Measurements from ENCODE around the gene PRF1.

PRF1 gene

DNA sequence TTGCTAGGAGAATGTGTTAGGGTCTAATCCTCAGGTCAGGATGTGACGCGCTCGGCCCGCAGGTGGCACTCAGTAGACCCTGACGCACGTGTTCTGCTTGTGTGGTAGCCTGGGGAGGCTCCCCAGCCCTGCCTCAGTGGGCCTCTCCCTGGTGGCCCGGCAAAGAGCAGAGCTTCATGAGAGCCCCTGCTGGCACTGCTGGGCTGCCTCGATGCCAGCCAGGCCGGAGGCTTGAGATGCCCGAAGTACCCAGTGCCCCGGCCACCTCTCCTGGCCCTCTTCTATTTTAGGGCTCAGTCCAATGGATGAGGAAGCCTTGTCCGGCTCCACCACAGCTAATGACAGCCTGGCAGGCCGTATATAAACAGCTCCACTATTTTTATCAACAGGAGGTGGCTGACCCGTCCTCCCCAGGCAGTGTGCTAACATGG lies 42.0 kb downstream of the PRF1 start:
- no peak for DNase-seq (ENCODE audit: low read depth in 2 of 2)

DNA sequence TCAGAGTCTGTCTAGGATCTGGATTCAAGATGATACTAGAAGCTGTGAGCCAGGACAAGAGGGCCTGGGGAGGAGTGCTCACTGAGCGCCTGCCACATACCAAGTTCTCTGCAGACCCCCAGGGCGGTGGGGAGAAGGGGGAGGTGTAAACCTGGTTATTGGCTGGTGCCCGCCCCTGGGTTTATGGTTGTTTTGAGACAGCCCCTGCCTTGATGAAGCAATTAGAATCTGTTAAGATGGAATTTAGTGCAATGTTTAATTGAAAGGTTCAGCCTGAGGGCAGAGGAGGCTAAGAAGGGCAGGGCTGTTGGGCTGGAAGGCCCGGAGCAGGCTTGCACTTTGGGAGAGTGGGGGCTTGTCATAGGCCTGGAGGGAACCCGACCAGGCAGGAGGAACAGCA lies 42.7 kb downstream of the PRF1 start:
- no peak for DNase-seq (ENCODE audit: low read depth in 2 of 2)

GRCh38 chr10:70558871-70559810 lies 43.4 kb downstream of the PRF1 start:
- peak; percentile 57 to 69 for DNase-seq (ENCODE audit: low read depth in 2 of 2)

GRCh38 chr10:70558295-70558694 lies 44.2 kb downstream of the PRF1 start:
- no peak for DNase-seq (ENCODE audit: low read depth in 2 of 2)

DNA sequence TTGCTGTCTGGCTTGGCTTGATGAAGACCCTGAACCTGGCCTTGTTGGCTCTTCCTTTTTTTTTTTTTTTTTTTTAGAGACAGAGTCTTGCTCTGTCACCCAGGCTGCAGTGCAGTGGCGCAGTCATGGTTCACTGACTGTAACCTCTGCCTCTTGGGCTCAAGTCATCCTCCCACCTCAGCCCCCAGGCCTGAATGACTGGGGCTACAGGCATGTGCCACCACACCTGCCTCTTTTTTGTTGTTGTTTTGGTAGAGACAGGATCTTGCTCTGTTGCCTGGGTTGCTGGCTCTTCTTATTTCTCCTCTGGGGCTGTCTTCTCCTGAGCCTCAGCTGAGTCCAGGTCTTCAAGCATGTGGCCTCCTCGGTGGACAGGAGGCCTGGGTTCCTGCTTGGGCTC lies 44.7 kb downstream of the PRF1 start:
- DNase-seq (ENCODE audit: low read depth in 2 of 2), result no peak

DNA sequence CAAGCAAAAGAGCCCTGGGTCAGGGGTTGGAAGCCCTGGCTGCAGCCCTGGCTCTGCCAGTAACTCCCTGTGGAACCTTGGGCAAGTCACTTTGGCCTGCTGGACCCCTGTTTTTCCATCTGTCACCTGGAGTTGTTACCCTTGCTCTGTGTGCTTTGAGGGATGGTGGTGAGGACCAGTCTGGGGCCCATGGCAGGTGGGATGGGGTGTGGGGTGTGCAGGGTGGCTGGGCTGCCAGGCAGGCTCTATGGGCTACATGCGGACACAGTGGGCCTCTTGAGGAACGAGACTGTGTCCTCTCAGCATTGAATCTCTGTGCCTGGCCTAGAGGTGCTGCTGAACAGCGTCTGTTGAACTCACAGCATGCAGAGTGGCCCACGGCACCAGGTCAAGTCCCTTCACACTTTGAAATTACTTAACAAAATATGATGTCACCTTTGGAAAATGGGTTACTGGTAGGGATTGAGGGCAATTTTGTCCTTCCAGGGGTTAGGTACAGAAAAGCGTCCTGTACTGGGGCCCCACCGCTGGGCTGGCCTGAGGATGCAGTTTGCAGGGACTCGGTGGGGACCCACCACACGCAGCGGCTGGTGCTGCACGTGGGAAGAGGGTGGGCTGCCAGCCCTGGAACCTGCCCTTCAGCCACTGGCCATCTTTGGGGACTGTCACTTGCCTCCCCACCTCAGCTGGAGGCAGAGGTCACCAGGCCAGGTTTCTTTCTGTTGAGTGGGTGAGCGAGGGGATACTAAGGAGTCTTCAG lies 45.3 kb downstream of the PRF1 start:
- no peak for DNase-seq (ENCODE audit: low read depth in 2 of 2)

- no peak for DNase-seq (ENCODE audit: low read depth in 2 of 2)
Measured at GRCh38 chr10:70555371-70555770, 47.2 kb downstream of the PRF1 start.

DNA sequence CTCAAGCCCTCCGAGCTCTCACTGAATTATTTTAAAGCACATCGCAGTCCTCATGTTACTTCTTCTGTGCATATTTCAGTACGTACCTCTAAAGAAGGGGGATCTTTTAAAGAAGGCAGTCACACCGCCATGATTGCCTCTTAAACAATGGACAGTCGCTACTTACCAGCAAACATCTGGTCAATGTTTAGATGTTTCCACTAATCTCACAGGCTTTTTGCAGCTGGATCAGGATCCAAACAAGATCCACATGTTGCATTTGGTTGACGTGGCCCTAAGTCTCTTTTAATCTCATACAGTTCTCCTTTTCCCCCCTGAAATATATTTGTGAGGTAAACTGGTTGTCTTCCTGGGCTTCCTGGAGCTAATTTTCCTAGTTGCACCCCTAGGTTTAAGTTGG lies 50.0 kb downstream of the PRF1 start:
- no peak for DNase-seq (ENCODE audit: low read depth in 2 of 2)

DNA sequence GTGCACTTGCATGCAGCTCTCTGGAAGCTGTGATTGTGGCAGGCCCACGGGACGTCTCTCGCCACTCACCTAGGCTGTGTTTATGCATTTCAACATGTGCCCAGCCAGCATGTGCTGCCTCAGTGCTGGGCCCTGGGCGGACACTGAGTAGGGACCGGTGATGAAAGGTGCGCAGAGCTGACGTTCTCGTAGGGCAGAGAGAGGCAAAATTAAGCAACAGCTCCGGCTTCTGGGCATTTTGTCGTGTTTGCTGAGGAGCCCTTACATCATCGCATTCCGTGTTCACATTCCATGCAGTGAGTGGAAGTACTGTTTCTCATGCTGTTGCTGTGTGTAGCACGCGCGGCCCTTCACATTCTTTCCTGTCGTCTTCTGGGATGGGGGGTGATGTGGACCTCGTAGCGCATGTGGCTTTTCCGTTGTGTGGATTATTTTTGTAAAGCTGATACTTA lies 50.5 kb downstream of the PRF1 start:
- no peak for DNase-seq (ENCODE audit: low read depth in 2 of 2)

- no peak for DNase-seq (ENCODE audit: low read depth in 2 of 2)
Measured at GRCh38 chr10:70551466-70551865, 51.1 kb downstream of the PRF1 start.

DNA sequence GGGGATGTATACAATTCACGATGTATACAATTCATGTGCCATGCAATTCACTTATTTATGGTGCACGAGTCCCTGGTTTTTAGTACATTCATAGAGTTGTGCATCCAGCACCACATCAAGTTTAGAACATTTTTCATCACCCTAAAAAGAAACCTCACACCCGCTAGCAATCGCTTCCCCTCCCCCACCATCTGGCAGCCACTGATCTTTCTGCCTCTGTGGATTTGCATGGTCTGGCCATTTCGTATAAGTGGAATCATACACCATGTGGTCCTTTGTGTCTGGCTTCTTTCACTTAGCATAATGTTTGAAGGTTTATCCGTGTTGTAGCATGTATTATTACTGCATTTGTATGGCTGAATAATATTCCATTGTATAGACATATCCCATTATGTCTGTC lies 52.1 kb downstream of the PRF1 start:
- no peak for DNase-seq (ENCODE audit: low read depth in 2 of 2)

DNA sequence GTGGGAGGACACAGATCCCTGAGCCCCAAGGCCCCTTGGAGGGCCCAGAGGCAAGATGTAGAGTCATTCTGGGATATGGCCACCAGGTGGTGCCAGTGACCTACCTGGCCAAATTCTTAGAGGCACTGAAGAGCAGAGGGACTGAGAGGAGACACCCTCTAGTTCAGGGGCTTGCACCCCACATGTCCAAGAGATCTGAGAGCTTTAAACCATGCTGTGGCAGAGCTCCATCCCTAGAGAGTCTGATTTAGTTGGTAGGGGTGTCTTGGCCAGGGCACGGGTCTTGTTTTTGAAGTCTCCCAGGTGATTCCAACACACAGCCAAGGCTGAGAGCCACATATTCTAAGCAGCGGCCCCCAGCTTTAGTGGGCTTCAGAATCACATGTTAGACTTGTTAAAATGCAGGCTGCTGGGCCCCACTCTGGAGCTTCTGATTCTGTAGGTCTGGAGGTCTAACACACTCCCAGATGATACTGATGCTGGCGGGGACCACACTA lies 52.5 kb downstream of the PRF1 start:
- peak; percentile 37 to 59 for DNase-seq (ENCODE audit: low read depth in 2 of 2)

GRCh38 chr10:70549351-70549961 lies 53.1 kb downstream of the PRF1 start:
- no peak for DNase-seq (ENCODE audit: low read depth in 2 of 2)
